GM12874 (cell line): ENCODE data around the gene FHIT.

Source experiments
- CTCF ChIP-seq: IDR thresholded peaks from 2 replicates; pipeline ENCODE4 v1.5.1; 2011; ENCODE audit warnings: low read depth, mild to moderate bottlenecking, control low read depth, low read length, moderate library complexity; ENCODE audit not compliant: insufficient read depth

FHIT gene

GRCh38 chr3:59937201-59937600, 1314.1 kb downstream of the FHIT start:
- no peak for TF ChIP-seq CTCF

GRCh38 chr3:59936472-59936871, 1314.8 kb downstream of the FHIT start:
- no peak for TF ChIP-seq CTCF

- TF ChIP-seq CTCF, result no peak
Observed at GRCh38 chr3:59935025-59935424, 1316.2 kb downstream of the FHIT start.

GRCh38 chr3:59930170-59930569, 1321.1 kb downstream of the FHIT start:
- TF ChIP-seq CTCF, result no peak

- no peak for TF ChIP-seq CTCF
Observed at GRCh38 chr3:59927056-59927455, 1324.2 kb downstream of the FHIT start.

- no peak for TF ChIP-seq CTCF
Observed at GRCh38 chr3:59925946-59926345, 1325.3 kb downstream of the FHIT start.

GRCh38 chr3:59922192-59922591, 1329.1 kb downstream of the FHIT start:
- TF ChIP-seq CTCF, result no peak

- no peak for TF ChIP-seq CTCF
Observed at GRCh38 chr3:59920822-59921221, 1330.4 kb downstream of the FHIT start.
